Raji (cell line): Measurements from ENCODE around the gene SGO2.

Experiments used
- POLR2A ChIP-seq: IDR thresholded peaks from 2 replicates; pipeline ENCODE4 v1.6.1; 2011; ENCODE audit warnings: low read depth, low read length, control low read depth; ENCODE audit not compliant: insufficient read depth

The SGO2 gene

GRCh38 chr2:200620606-200621390 lies 94.8 kb downstream of the SGO2 start:
- TF ChIP-seq POLR2A, result no peak

GRCh38 chr2:200622106-200622505 lies 96.1 kb downstream of the SGO2 start:
- TF ChIP-seq POLR2A, result no peak

- TF ChIP-seq POLR2A, result no peak
These were observed 98.0 kb downstream of the SGO2 start for GRCh38 chr2:200624026-200624425.

GRCh38 chr2:200624658-200625057 lies 98.7 kb downstream of the SGO2 start:
- TF ChIP-seq POLR2A, result no peak

GRCh38 chr2:200625282-200625681 lies 99.3 kb downstream of the SGO2 start:
- no peak for TF ChIP-seq POLR2A

- TF ChIP-seq POLR2A, result no peak
These were observed 100.0 kb downstream of the SGO2 start for GRCh38 chr2:200625958-200626363.

GRCh38 chr2:200627110-200627770 lies 101.2 kb downstream of the SGO2 start:
- TF ChIP-seq POLR2A, result no peak

- no peak for TF ChIP-seq POLR2A
These were observed 105.3 kb downstream of the SGO2 start for GRCh38 chr2:200631287-200631686.
